ENCODE data around the gene TCP11L2.

GRCh38 chr12:106362971-106363370 is 60.4 kb downstream of the TCP11L2 start:
- TF ChIP-seq, protein P1, sequence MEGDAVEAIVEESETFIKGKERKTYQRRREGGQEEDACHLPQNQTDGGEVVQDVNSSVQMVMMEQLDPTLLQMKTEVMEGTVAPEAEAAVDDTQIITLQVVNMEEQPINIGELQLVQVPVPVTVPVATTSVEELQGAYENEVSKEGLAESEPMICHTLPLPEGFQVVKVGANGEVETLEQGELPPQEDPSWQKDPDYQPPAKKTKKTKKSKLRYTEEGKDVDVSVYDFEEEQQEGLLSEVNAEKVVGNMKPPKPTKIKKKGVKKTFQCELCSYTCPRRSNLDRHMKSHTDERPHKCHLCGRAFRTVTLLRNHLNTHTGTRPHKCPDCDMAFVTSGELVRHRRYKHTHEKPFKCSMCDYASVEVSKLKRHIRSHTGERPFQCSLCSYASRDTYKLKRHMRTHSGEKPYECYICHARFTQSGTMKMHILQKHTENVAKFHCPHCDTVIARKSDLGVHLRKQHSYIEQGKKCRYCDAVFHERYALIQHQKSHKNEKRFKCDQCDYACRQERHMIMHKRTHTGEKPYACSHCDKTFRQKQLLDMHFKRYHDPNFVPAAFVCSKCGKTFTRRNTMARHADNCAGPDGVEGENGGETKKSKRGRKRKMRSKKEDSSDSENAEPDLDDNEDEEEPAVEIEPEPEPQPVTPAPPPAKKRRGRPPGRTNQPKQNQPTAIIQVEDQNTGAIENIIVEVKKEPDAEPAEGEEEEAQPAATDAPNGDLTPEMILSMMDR (IDR thresholded peaks at IDR 0.05; ENCODE audit: low read depth, low read length, missing input control), result no peak
- TF ChIP-seq GABPA (IDR thresholded peaks at IDR 0.05 in 1 of 2, conservative IDR thresholded peaks at IDR 0.05 in 1 of 2), result no peak
- no peak for TF ChIP-seq REST (IDR thresholded peaks at IDR 0.05)
- no peak for TF ChIP-seq TAF1 (conservative IDR thresholded peaks at IDR 0.05)
- no peak for TF ChIP-seq ZBTB33 (IDR thresholded peaks at IDR 0.05)
- TF ChIP-seq ATF3 (IDR thresholded peaks at IDR 0.05), result no peak
- TF ChIP-seq MAX (IDR thresholded peaks at IDR 0.05), result no peak

Measured in liver (tissue), 3 donors.